Small intestine (tissue), 16 donors: Measurements from ENCODE around the gene IGSF6. TPM values are rescaled to one million over a fixed set of nuclear protein-coding genes. Genes with fewer than 3 reads are reported as not detected.
"Not testable (repeated sequence)": the region's sequence is repeated elsewhere in the genome, so short reads cannot be mapped to it uniquely, and the experiment has no call there.

Experiments
- DNase-seq, 2 donors: peaks; one replicate each; pipeline versions ENCODE4 v3.0.0 to v3.0.0-alpha.2; 2013
- FAIRE-seq: peaks from 2 replicates; lab custom pipeline; 2012; peaks lifted over from hg19 to GRCh38; lab: Jason Lieb, UNC
- H3K27ac ChIP-seq, 3 donors: one replicate each; pipeline ENCODE4 v1.5.1; 2013; ENCODE audit warnings: low read length in 2 of 3, mild to moderate bottlenecking in 2 of 3, control low read depth in 1 of 3, inconsistent platforms in 1 of 3, low read depth in 1 of 3, moderate library complexity in 1 of 3
- H3K27me3 ChIP-seq, 3 donors: one replicate each; pipeline ENCODE4 v1.6.1; 2013; ENCODE audit warnings: low read length in 3 of 3, inconsistent platforms in 1 of 3; ENCODE audit not compliant: control insufficient read depth in 3 of 3, insufficient read depth in 3 of 3
- H3K36me3 ChIP-seq, 3 donors: one replicate each; pipeline ENCODE4 v1.6.1; 2013; ENCODE audit warnings: low read length in 3 of 3, inconsistent platforms in 1 of 3, low read depth in 1 of 3, mild to moderate bottlenecking in 1 of 3, moderate library complexity in 1 of 3; ENCODE audit not compliant: control insufficient read depth in 3 of 3, insufficient read depth in 2 of 3
- H3K4me1 ChIP-seq, 3 donors: one replicate each; pipeline ENCODE4 v1.6.1; 2013; ENCODE audit warnings: low read length in 2 of 3, inconsistent platforms in 1 of 3, low read depth in 1 of 3, mild to moderate bottlenecking in 1 of 3, moderate library complexity in 1 of 3; ENCODE audit not compliant: control insufficient read depth in 3 of 3, insufficient read depth in 2 of 3
- H3K4me3 ChIP-seq, 3 donors: one replicate each; pipeline ENCODE4 v1.5.1; 2013; ENCODE audit warnings: low read length in 3 of 3, control low read depth in 1 of 3, inconsistent platforms in 1 of 3, low read depth in 1 of 3, mild to moderate bottlenecking in 1 of 3, moderate library complexity in 1 of 3
- H3K9me3 ChIP-seq, 2 donors: one replicate each; pipeline ENCODE4 v1.6.1; 2013; ENCODE audit warnings: low read depth in 1 of 2, low read length in 1 of 2; ENCODE audit not compliant: control insufficient read depth in 2 of 2, insufficient read depth in 1 of 2
- WGBS, 3 donors: extraction: QIAGEN DNeasy Blood & Tissue Kit; methylation state at CpG; one replicate each; pipeline ENCODE4 v1.1.7; 2013; 5-methylcytosine and 5-hydroxymethylcytosine counted together
- long read RNA-seq, 10 donors: transcript quantifications; one replicate each; lab custom pipeline, GENCODE V29; 2026
- polyA plus RNA-seq, 4 donors: library from polyadenylated mRNA; stranded (reverse) in 3 of 4; unstranded in 1 of 4; fragments of 200-250 nt in 3 of 4; fragments of 120-200 nt in 1 of 4; gene quantifications; one replicate each; pipeline versions ENCODE4 v1.2.1 to v1.2.3, GENCODE V29; 2013
- donor health status: healthy with polysubstance abuse.
- donor health status: control.
- donor health status: control.
- donor health status: Bipolar disorder and iron deficiency.
- donor health status: healthy.

Gene IGSF6, protein sequence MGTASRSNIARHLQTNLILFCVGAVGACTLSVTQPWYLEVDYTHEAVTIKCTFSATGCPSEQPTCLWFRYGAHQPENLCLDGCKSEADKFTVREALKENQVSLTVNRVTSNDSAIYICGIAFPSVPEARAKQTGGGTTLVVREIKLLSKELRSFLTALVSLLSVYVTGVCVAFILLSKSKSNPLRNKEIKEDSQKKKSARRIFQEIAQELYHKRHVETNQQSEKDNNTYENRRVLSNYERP
- polyA plus RNA-seq: 1 to 10 TPM in 3 of 4 donors, under 1 TPM in 1; 0.45 to 6.5 (median 2.3) TPM
- long read RNA-seq, donor 1: 0 reads
- long read RNA-seq, donor 2, partial matches to known transcripts: 0 of 4 reads
- long read RNA-seq, donor 2, other reads (novel, unspliced or antisense): 0 of 4 reads
- long read RNA-seq, donor 3, partial matches to known transcripts: 0 of 1 reads
- long read RNA-seq, donor 3, other reads (novel, unspliced or antisense): 0 of 1 reads
- long read RNA-seq, donor 4: 0 reads
- long read RNA-seq, donor 5: 0 reads
- long read RNA-seq, donor 6, partial matches to known transcripts: 0 of 1 reads
- long read RNA-seq, donor 6, other reads (novel, unspliced or antisense): 0 of 1 reads
- long read RNA-seq, donor 7, partial matches to known transcripts: 0 of 1 reads
- long read RNA-seq, donor 7, other reads (novel, unspliced or antisense): 0 of 1 reads
- long read RNA-seq, donor 8: 0 reads
- long read RNA-seq, donor 9: 0 reads
- long read RNA-seq, donor 10, partial matches to known transcripts: 0 of 4 reads
- long read RNA-seq, donor 10, other reads (novel, unspliced or antisense): 0 of 4 reads

- Histone ChIP-seq H3K4me1 (peaks cover 0 to 2% (median 0%) of the 10 kb centered on the region in 3 donors), H3K27ac (no peak within 1 kb of the TSS), H3K27me3 (no peaks in the 10 kb centered on the region), H3K9me3 (no peaks in the 10 kb centered on the region), H3K36me3 (peaks cover 0 to 12% (median 7%) of the 10 kb centered on the region in 3 donors), H3K4me3 (no peak within 1 kb of the TSS)
- DNase-seq (no peak), FAIRE-seq (no peak)
- WGBS, 3 donors: 94 to 99% (median 98%) methylated on average over 6 of the region's 6 CpGs
Observed at GRCh38 chr16:21652453-21652852, at the start of gene IGSF6. Gene IGSF6 (minus strand): TSS chr16:21652608. CDS start chr16:21652598, 10 bp downstream.

DNA sequence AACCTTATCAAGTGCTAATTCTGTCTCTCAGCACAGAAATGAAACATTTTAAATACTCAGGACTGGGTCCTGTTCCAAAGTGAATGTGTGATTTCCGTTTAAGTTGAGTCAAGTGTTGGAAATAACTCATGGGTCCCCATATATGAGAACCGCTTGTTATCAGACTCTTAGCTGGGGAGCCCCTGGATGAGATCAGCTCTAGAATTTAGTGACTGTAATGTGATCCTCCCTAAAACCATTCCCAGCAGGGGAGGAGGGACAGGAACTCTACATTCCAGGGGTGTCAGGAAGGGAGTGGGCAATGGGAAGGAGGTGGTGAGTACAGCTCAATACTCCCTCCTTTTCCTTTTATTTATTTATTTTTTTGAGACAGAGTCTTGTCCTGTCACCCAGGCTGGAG lies 48.9 kb upstream of the IGSF6 start:
- Histone ChIP-seq H3K36me3 (no peaks in the 10 kb centered on the region), H3K4me1 (no peaks in the 10 kb centered on the region), H3K4me3 (no peak overlapping the region), H3K27ac (no peak overlapping the region), H3K9me3 (peaks cover 0 to 5% of the 10 kb centered on the region in 2 donors), H3K27me3 (no peaks in the 10 kb centered on the region)
- DNase-seq (no peak), FAIRE-seq (no peak)
- WGBS, 3 donors: 27 to 75% (median 40%) methylated on average over 2 of the region's 2 CpGs

DNA sequence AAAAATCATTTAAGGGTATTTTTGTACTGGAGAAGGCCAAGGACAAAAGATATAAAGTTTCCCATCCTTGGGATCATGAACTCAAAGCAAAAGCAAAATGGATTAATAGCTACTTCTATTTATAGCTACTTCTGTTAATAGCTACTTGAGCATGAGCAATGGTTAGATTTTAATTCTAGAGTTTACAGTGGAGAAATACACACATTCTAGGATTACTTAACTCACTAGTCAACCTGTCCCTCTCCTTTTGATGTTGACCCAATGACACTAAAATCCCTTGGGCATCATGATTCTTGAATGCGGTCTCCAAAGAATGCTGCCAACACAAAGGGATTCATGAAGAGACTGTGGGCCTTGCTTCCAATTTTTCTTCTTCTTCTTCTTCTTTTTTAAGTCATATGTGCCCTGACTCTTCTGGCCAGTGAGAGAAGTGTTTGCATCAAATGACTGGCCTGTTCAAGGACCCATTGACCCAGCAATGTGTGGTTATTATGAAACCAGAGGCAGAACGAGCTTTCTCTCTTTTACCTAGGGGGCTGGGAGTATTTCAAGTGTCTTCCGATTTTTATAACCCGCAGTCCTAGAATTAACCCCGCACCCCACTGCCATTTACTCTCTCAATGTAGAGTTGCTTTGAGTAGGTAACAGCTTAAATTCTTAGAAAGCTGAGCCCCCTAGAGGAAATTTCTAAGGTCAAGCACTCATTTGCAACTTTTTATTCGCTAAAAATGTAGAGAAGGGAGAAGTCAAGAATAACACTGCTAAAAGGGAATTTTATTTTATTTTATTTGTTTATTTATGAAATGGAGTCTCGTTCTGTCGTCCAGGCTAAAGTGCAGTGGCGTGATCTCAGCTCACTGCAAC lies 46.0 kb upstream of the IGSF6 start:
- no peak for DNase-seq
- H3K9me3 ChIP-seq: peaks cover 0 to 5% of the 10 kb centered on the region in 2 donors
- no peaks in the 10 kb centered on the region for H3K4me1 ChIP-seq
- no peaks in the 10 kb centered on the region for H3K36me3 ChIP-seq
- no peak for FAIRE-seq
- no peaks in the 10 kb centered on the region for H3K27me3 ChIP-seq
- WGBS, 3 donors: 72 to 87% (median 75%) methylated on average over 9 of the region's 9 CpGs
- H3K4me3 ChIP-seq: no peak overlapping the region
- no peak overlapping the region for H3K27ac ChIP-seq

- Histone ChIP-seq H3K4me1 (no peaks in the 10 kb centered on the region), H3K27ac (no peak overlapping the region), H3K9me3 (peaks cover 0 to 5% of the 10 kb centered on the region in 2 donors), H3K4me3 (no peak overlapping the region), H3K27me3 (no peaks in the 10 kb centered on the region), H3K36me3 (no peaks in the 10 kb centered on the region)
- WGBS, 3 donors: 88 to 91% (median 89%) methylated on average over 5 of the region's 5 CpGs
- no peak for FAIRE-seq
- DNase-seq: no peak
Observed at GRCh38 chr16:21697032-21697431, 44.6 kb upstream of the IGSF6 start.

DNA sequence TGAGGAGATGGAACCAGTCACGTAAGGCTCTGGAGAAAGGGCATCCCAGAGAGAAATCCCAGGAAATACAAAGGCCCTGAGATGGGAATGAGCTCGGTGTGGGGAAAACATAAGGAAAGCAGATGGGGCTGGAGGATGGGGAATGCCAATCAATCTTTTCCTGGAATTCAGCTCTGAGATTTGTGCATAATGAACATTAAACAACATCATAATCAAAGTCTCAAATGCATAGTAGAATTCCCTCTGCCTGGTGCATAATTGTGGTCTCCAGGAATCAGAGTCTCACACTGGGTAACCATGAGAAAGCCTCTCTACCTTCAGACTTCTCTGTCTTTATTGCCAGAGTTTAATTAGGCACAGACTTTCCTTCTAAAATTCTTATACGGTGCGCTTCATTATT lies 42.2 kb upstream of the IGSF6 start:
- H3K27ac ChIP-seq: no peak overlapping the region
- H3K9me3 ChIP-seq: no peaks in the 10 kb centered on the region
- WGBS, 3 donors: 86 to 97% (median 91%) methylated on average over 4 of the region's 4 CpGs
- H3K4me3 ChIP-seq: no peak overlapping the region
- H3K36me3 ChIP-seq: no peaks in the 10 kb centered on the region
- H3K4me1 ChIP-seq: no peaks in the 10 kb centered on the region
- FAIRE-seq (no peak), DNase-seq (no peak)
- H3K27me3 ChIP-seq: no peaks in the 10 kb centered on the region

- FAIRE-seq, DNase-seq, H3K4me3 ChIP-seq, H3K9me3 ChIP-seq, H3K36me3 ChIP-seq, H3K4me1 ChIP-seq, H3K27me3 ChIP-seq, H3K27ac ChIP-seq: not testable (repeated sequence)
- WGBS, 3 donors: 75 to 84% (median 79%) methylated on average over 4 of the region's 4 CpGs
Observed at GRCh38 chr16:21690967-21691366, 38.6 kb upstream of the IGSF6 start.

GRCh38 chr16:21689107-21689506 lies 36.7 kb upstream of the IGSF6 start:
- no peaks in the 10 kb centered on the region for H3K27me3 ChIP-seq
- no peaks in the 10 kb centered on the region for H3K4me1 ChIP-seq
- H3K27ac ChIP-seq: no peak overlapping the region
- no peak overlapping the region for H3K4me3 ChIP-seq
- H3K9me3 ChIP-seq: no peaks in the 10 kb centered on the region
- 68 to 79% (median 74%) methylated on average over 4 of the region's 4 CpGs for WGBS, 3 donors
- no peaks in the 10 kb centered on the region for H3K36me3 ChIP-seq
- no peak for DNase-seq
- FAIRE-seq: no peak

DNA sequence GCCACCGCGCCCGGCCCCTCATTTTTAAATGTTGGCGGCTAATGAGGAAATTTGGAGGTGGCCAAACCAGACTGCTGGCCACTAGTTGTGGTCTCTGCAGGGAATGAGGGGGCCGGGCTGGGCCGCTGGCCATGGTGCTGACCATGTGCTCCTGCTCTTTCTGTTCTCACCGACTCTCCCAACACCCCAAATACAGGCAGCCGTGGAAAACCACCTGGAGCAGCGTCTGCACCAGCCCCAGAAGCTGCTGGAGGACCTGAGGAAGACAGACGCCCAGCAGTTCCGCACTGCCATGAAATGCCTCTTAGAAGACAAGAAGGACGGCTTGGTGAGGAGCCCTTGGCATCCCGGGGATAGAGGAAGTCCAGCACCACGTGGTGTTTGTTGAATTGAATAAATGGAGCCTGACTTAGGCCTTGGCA lies 32.6 kb upstream of the IGSF6 start:
- WGBS, 3 donors: 49 to 62% (median 54%) methylated on average over 14 of the region's 14 CpGs
- no peak overlapping the region for H3K27ac ChIP-seq
- H3K9me3 ChIP-seq: no peaks in the 10 kb centered on the region
- H3K4me3 ChIP-seq: no peak overlapping the region
- H3K27me3 ChIP-seq: no peaks in the 10 kb centered on the region
- DNase-seq: no peak
- no peak for FAIRE-seq
- no peaks in the 10 kb centered on the region for H3K4me1 ChIP-seq
- no peaks in the 10 kb centered on the region for H3K36me3 ChIP-seq
